Measurements from ENCODE around the gene TMEM121B. TPM values are rescaled to one million over a fixed set of nuclear protein-coding genes. Genes with fewer than 3 reads are reported as not detected.

TMEM121B gene
- total RNA-seq, 4 donors from 2014 or later = 0.76 to 1.9 (median 1.6) TPM

DNA sequence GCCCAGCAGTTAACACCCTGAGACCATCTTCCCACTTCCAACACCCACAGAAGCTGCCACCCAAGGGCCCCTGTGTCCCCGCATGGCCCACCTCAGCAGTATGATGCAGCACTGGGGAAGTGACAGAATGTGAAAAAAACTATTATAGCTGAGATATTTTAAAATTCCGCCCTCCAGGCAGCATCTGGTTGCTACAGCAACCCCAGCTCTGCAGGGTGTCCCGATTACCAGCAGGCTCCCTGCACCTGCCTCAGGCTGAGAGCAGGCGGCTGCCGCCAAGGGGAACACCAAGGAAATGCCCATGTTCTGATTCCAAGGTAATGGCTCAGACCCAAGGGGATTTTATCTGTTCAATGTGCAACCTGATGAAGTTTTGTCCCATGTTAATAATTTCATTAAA lies 10.5 kb upstream of the TMEM121B start:
- H3K4me3 ChIP-seq = no peak overlapping the region
- H3K36me3 ChIP-seq = peaks cover 6% of the 10 kb centered on the region
- no peak overlapping the region for H3K27ac ChIP-seq
- H3K4me1 ChIP-seq = no peaks in the 10 kb centered on the region
- DNase-seq (ENCODE audit: low spot score in 2 of 2) = peak in 1 of 2 donors; percentile 9
- 34% methylated on average over 5 of the region's 5 CpGs for WGBS
- H3K27me3 ChIP-seq = no peaks in the 10 kb centered on the region
- TF ChIP-seq, protein P1, sequence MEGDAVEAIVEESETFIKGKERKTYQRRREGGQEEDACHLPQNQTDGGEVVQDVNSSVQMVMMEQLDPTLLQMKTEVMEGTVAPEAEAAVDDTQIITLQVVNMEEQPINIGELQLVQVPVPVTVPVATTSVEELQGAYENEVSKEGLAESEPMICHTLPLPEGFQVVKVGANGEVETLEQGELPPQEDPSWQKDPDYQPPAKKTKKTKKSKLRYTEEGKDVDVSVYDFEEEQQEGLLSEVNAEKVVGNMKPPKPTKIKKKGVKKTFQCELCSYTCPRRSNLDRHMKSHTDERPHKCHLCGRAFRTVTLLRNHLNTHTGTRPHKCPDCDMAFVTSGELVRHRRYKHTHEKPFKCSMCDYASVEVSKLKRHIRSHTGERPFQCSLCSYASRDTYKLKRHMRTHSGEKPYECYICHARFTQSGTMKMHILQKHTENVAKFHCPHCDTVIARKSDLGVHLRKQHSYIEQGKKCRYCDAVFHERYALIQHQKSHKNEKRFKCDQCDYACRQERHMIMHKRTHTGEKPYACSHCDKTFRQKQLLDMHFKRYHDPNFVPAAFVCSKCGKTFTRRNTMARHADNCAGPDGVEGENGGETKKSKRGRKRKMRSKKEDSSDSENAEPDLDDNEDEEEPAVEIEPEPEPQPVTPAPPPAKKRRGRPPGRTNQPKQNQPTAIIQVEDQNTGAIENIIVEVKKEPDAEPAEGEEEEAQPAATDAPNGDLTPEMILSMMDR (IDR thresholded peaks at IDR 0.05) = no peak
- no peak for TF ChIP-seq POLR2AphosphoS5 (IDR thresholded peaks at IDR 0.05)
- no peak for TF ChIP-seq POLR2A (IDR thresholded peaks at IDR 0.05)
- no peak for TF ChIP-seq EP300 (IDR thresholded peaks at IDR 0.05)
- no peaks in the 10 kb centered on the region for H3K9me3 ChIP-seq

DNA sequence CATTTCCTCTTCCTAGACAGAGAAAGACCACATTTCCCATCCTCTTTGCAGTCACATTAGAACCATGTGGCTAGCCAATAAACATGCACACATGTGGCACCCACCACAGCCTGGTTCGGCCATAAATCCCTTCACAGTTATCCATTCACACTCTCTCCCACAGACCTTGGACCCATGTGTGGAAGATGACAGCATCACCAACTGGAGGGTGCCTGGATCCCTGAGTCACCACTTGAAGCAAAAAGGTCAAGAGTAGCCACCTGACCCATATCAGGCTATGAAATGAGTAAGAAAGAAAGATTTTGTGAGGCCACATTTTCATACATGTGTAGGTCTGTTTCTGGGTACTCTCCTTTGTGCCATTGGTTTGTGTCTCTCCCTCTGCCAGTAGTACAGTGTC lies 9.0 kb upstream of the TMEM121B start:
- DNase-seq (ENCODE audit: low spot score in 2 of 2) = no peak
- H3K4me3 ChIP-seq = no peak overlapping the region
- peaks cover 2% of the 10 kb centered on the region for H3K36me3 ChIP-seq
- no peak overlapping the region for H3K27ac ChIP-seq
- TF ChIP-seq EP300 (IDR thresholded peaks at IDR 0.05) (no peak), POLR2AphosphoS5 (IDR thresholded peaks at IDR 0.05) (no peak), POLR2A (IDR thresholded peaks at IDR 0.05) (no peak)
- TF ChIP-seq, protein P1 (IDR thresholded peaks at IDR 0.05) = no peak
- 60% methylated on average over 1 of the region's 1 CpG for WGBS
- H3K4me1 ChIP-seq = no peaks in the 10 kb centered on the region
- H3K27me3 ChIP-seq = no peaks in the 10 kb centered on the region
- no peaks in the 10 kb centered on the region for H3K9me3 ChIP-seq

DNA sequence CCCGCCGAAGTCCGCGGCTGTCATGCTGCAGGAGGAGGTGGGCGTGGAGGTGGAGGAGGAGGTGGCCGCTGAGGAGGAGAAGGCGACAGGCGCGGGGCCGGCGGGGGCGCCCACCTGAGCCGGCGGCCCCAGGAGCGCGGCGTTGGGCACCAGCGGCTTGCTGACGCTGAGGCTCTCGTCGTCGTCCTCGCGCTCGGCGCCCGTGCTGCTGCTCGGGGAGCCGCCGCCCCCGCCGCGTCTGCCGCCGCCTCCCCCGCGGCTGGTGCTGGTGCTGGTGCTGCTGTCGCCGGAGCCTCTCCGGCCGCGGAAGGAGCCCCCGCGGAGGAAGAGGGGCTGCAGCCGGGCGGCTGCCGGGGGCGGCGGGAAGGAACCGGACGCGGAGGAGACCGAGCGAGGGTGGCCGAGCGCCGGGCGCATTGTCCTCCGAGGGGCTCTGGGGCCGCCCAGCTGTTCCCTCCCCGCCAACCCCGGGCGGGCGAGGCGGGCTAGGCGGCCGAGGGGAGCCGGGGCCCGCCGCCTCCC lies 388 bp downstream of the TMEM121B start:
- WGBS = no CpG with 5 or more reads among the region's 70 CpGs

DNA sequence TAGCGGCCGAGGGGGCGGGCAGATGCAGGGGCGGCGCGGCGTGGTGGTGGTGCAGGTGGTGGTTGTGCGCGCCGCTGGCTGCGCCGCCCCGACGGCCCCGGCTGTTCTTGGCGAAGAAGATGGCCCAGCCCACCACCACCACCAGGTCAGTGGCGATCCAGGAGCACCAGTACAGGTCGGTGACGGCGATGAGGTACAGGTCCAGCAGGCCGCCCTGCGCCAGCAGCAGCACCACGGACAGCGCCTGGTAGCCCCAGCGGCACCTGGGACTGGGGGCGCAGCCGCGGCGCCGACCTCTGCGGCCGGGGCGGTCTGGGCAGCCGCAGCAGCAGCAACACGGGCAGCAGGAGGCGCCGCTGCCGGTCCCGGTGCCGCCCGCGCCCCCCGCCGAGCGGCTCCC lies 879 bp downstream of the TMEM121B start:
- H3K9me3 ChIP-seq = no peaks in the 10 kb centered on the region
- H3K4me3 ChIP-seq = peak overlapping the region; percentile 62
- no peak for DNase-seq (ENCODE audit: low spot score in 2 of 2)
- TF ChIP-seq, protein P1 (IDR thresholded peaks at IDR 0.05) = no peak
- TF ChIP-seq EP300 (IDR thresholded peaks at IDR 0.05) (no peak), POLR2A (IDR thresholded peaks at IDR 0.05) (no peak), POLR2AphosphoS5 (IDR thresholded peaks at IDR 0.05) (no peak)
- peaks cover 36% of the 10 kb centered on the region for H3K27me3 ChIP-seq
- no peak overlapping the region for H3K27ac ChIP-seq
- no peaks in the 10 kb centered on the region for H3K36me3 ChIP-seq
- peaks cover 46% of the 10 kb centered on the region for H3K4me1 ChIP-seq
- WGBS = 3% methylated on average over 33 of the region's 45 CpGs

More for the DNA sequence above, 388 bp downstream of the TMEM121B start:
- Histone ChIP-seq H3K27ac (no peak overlapping the region), H3K36me3 (no peaks in the 10 kb centered on the region), H3K4me3 (peak overlapping the region; percentile 62), H3K27me3 (peaks cover 36% of the 10 kb centered on the region), H3K4me1 (peaks cover 42% of the 10 kb centered on the region), H3K9me3 (no peaks in the 10 kb centered on the region)
- no peak for DNase-seq (ENCODE audit: low spot score in 2 of 2)
- TF ChIP-seq, protein P1 (IDR thresholded peaks at IDR 0.05) = no peak

DNA sequence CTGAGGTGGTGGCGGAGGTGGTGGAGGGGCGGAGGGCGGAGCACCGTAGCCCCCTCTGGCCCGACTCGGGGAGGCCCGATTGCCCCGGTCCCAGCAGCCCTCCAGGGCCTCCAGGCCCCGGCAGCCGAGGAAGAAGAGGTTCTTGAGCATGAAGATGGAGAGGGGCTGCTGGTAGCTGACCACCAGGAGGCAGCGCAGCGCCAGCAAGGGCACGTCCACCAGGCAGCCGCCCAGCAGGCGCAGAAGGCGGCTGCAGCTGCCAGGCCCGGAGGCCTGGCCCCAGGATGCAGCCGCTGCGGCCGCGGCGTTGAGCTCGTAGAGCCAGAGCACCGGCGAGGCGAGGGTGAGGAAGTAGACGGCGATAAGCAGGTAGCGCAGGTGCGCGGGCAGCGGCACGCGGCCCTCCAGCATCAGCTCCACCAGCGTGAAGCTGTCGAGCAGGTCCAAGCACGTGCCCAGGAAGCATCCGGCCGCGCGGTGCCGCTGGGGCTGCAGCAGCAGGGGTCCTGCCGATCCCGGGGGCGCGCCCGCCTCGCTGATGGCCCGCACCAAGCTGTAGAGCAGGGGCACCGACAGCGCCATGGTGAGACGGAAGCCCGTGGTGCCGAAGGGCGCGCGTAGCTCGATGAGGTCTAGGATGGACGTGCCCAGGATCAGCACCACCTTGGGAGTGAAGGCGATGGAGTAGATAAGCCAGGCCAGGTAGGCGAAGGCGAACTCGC lies 1.5 kb downstream of the TMEM121B start:
- peaks cover 36% of the 10 kb centered on the region for H3K27me3 ChIP-seq
- TF ChIP-seq POLR2A (IDR thresholded peaks at IDR 0.05) (no peak), EP300 (IDR thresholded peaks at IDR 0.05) (no peak), POLR2AphosphoS5 (IDR thresholded peaks at IDR 0.05) (no peak)
- TF ChIP-seq, protein P1 (IDR thresholded peaks at IDR 0.05) = peak in 1 of 2 donors; percentile 16
- DNase-seq (ENCODE audit: low spot score in 2 of 2) = no peak
- WGBS = 46% methylated on average over 13 of the region's 63 CpGs
- peaks cover 47% of the 10 kb centered on the region for H3K4me1 ChIP-seq
- H3K4me3 ChIP-seq = peak overlapping the region; percentile 62
- H3K36me3 ChIP-seq = no peaks in the 10 kb centered on the region
- no peaks in the 10 kb centered on the region for H3K9me3 ChIP-seq
- H3K27ac ChIP-seq = no peak overlapping the region

All from suprapubic skin (tissue), 4 donors.